HUES48 (cell line): ENCODE measurements around the gene MYO18A.
A peak's percentile ranks its signal among the peaks of the same experiment; 100 is the strongest.
"Not testable (repeated sequence)": the region's sequence is repeated elsewhere in the genome, so short reads cannot be mapped to it uniquely, and the experiment has no call there.

ENCODE experiments used
- H3K27ac ChIP-seq: one replicate; pipeline ENCODE4 v1.7.0; 2013; ENCODE audit warnings: low read depth, low read length, inconsistent platforms
- H3K27me3 ChIP-seq: 2 replicates; pipeline ENCODE4 v1.6.1; 2013; ENCODE audit warnings: mild to moderate bottlenecking, low read length; ENCODE audit not compliant: control insufficient read depth, insufficient read depth
- H3K36me3 ChIP-seq: 2 replicates; pipeline ENCODE4 v1.6.1; 2013; ENCODE audit warnings: low read length; ENCODE audit not compliant: control insufficient read depth, insufficient read depth
- H3K4me1 ChIP-seq: 2 replicates; pipeline ENCODE4 v1.6.1; 2013; ENCODE audit warnings: mild to moderate bottlenecking, low read length; ENCODE audit not compliant: control insufficient read depth, insufficient read depth
- H3K4me3 ChIP-seq: 2 replicates; pipeline ENCODE4 v1.5.1; 2013; ENCODE audit warnings: mild to moderate bottlenecking, low read depth, low read length
- H3K9ac ChIP-seq: 2 replicates; pipeline ENCODE4 v1.6.1; 2013; ENCODE audit warnings: mild to moderate bottlenecking, low read depth, low read length, moderate library complexity
- H3K9me3 ChIP-seq: 2 replicates; pipeline ENCODE4 v1.6.1; 2013; ENCODE audit warnings: low read length; ENCODE audit not compliant: control insufficient read depth, insufficient read depth

MYO18A gene

DNA sequence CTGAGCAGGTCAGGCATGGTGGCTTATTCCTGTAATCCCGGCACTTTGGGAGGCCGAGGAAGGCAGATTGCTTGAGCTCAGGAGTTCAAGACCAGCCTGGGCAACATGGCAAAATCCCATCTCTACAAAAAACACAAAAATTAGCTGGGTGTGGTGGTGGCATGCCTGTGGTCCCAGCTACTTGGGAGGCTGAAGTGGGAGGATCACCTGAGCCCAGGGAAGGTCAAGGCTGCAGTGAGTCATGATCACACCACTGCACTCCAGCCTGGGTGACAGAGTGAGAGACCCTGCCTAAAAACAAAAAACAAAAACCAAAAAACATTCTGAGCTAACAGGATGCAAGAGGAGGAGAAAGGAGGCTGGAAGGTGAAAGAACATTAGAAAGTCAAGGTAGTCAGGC, 33.0 kb downstream of the MYO18A start:
- not testable (repeated sequence) for H3K27ac ChIP-seq, H3K4me3 ChIP-seq, H3K9ac ChIP-seq, H3K27me3 ChIP-seq, H3K9me3 ChIP-seq, H3K36me3 ChIP-seq
- peaks cover 25% of the 10 kb centered on the region for H3K4me1 ChIP-seq

- Histone ChIP-seq H3K27ac (no peak overlapping the region), H3K36me3 (no peaks in the 10 kb centered on the region), H3K4me3 (no peak overlapping the region), H3K4me1 (peaks cover 21% of the 10 kb centered on the region), H3K9me3 (no peaks in the 10 kb centered on the region), H3K27me3 (no peaks in the 10 kb centered on the region), H3K9ac (no peak overlapping the region)
These were observed 33.7 kb downstream of the MYO18A start for GRCh38 chr17:29146369-29146972.

- no peak overlapping the region for H3K9ac ChIP-seq
- H3K4me1 ChIP-seq, result peaks cover 30% of the 10 kb centered on the region
- no peak overlapping the region for H3K27ac ChIP-seq
- no peaks in the 10 kb centered on the region for H3K9me3 ChIP-seq
- H3K4me3 ChIP-seq, result no peak overlapping the region
- no peaks in the 10 kb centered on the region for H3K36me3 ChIP-seq
- no peaks in the 10 kb centered on the region for H3K27me3 ChIP-seq
These were observed 34.7 kb downstream of the MYO18A start for GRCh38 chr17:29145289-29146073.

- Histone ChIP-seq H3K9me3 (no peaks in the 10 kb centered on the region), H3K4me1 (peaks cover 33% of the 10 kb centered on the region), H3K27me3 (no peaks in the 10 kb centered on the region), H3K4me3 (no peak overlapping the region), H3K9ac (no peak overlapping the region), H3K27ac (no peak overlapping the region), H3K36me3 (no peaks in the 10 kb centered on the region)
These were observed 36.3 kb downstream of the MYO18A start for GRCh38 chr17:29143894-29144293.

DNA sequence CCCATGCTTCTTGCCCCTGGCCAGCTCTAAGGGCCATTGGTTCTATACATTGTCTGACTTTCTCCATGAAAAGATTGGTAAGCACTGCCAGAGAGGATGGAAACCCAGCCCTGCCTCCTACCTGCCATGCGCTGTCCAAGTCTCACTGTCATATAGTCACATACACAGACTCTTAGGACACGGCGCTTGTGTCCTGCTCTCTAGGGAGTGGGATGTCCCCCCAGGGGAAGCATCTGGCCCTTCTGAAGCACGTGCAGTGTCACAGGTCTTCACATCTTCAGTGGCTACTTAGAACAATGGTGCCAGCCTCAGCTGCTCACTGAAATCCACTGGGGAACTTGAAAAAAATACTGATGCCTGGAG, 38.7 kb downstream of the MYO18A start:
- no peaks in the 10 kb centered on the region for H3K27me3 ChIP-seq
- peak overlapping the region; percentile 50 for H3K27ac ChIP-seq
- no peaks in the 10 kb centered on the region for H3K36me3 ChIP-seq
- no peak overlapping the region for H3K4me3 ChIP-seq
- no peak overlapping the region for H3K9ac ChIP-seq
- H3K9me3 ChIP-seq, result no peaks in the 10 kb centered on the region
- H3K4me1 ChIP-seq, result peaks cover 31% of the 10 kb centered on the region

GRCh38 chr17:29140631-29141513, 39.3 kb downstream of the MYO18A start:
- H3K27me3 ChIP-seq, result no peaks in the 10 kb centered on the region
- H3K27ac ChIP-seq, result peak overlapping the region; percentile 50
- H3K4me1 ChIP-seq, result peaks cover 31% of the 10 kb centered on the region
- no peak overlapping the region for H3K9ac ChIP-seq
- H3K4me3 ChIP-seq, result no peak overlapping the region
- H3K9me3 ChIP-seq, result no peaks in the 10 kb centered on the region
- H3K36me3 ChIP-seq, result no peaks in the 10 kb centered on the region

DNA sequence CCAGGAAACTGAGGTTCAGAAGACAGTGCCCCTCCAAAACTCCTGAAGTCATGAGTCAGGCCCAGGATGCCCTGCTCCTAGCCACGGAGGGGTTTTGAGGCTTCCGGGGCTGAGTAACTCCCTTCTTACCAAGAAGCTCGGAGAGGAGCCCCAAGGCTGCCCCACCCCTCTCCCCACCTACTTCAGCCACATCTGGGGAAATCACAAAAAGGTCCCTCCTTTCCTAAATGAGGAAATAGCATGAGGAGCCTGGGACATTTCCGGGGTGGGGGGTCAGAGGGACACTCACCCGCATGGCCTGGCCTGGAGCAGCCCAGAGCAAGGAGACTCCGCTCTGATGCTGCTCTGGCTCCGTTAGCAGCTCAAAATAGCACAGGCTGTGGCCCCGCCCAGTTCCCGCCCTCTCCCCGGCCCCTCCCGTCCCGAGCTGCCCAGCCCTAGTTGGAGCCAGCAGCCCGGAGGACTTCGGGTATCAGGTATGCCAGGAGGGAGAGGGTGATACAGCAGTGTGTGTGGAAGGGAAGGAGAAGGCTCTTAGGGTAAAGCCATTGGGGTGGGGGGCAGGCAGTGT, 40.1 kb downstream of the MYO18A start:
- H3K9ac ChIP-seq, result no peak overlapping the region
- no peaks in the 10 kb centered on the region for H3K36me3 ChIP-seq
- H3K9me3 ChIP-seq, result no peaks in the 10 kb centered on the region
- no peak overlapping the region for H3K27ac ChIP-seq
- H3K27me3 ChIP-seq, result no peaks in the 10 kb centered on the region
- peaks cover 27% of the 10 kb centered on the region for H3K4me1 ChIP-seq
- no peak overlapping the region for H3K4me3 ChIP-seq

DNA sequence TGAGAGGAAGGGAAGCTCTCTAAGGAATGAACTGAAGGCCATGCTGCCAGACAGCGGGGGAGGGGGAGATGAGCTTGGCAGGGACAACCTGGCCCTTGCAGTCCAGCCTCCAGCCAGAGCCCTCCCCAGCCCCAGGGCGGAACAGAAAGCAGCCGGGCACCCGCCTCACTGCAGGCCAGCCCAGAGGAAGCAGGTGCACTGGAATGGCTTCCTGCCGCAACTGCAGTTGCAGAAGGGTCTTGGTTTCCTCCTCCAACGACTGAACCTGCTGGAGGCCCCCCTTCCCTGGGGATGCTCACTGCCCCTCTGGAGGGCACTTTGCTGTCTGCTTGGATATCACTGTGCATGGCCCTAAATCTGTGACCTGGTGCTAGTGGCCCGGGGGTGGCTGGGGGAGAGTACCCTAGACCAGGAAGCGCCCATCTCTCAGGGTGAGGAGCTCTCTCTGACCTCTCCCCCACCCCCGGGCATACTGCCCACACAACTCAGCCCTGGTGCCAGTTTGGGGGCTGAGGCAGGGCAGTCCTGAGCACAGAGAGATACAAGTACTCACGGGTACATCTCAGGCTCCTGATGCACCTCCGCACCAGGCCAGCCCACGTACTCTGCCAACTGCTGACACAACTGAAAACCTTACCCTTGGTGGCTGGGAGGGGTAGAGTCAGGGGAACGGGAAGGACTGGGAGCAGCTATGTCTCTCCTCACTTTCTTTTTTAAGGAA, 41.1 kb downstream of the MYO18A start:
- Histone ChIP-seq H3K4me1 (peaks cover 25% of the 10 kb centered on the region), H3K27ac (no peak overlapping the region), H3K9ac (no peak overlapping the region), H3K9me3 (no peaks in the 10 kb centered on the region), H3K4me3 (no peak overlapping the region), H3K27me3 (no peaks in the 10 kb centered on the region), H3K36me3 (no peaks in the 10 kb centered on the region)

DNA sequence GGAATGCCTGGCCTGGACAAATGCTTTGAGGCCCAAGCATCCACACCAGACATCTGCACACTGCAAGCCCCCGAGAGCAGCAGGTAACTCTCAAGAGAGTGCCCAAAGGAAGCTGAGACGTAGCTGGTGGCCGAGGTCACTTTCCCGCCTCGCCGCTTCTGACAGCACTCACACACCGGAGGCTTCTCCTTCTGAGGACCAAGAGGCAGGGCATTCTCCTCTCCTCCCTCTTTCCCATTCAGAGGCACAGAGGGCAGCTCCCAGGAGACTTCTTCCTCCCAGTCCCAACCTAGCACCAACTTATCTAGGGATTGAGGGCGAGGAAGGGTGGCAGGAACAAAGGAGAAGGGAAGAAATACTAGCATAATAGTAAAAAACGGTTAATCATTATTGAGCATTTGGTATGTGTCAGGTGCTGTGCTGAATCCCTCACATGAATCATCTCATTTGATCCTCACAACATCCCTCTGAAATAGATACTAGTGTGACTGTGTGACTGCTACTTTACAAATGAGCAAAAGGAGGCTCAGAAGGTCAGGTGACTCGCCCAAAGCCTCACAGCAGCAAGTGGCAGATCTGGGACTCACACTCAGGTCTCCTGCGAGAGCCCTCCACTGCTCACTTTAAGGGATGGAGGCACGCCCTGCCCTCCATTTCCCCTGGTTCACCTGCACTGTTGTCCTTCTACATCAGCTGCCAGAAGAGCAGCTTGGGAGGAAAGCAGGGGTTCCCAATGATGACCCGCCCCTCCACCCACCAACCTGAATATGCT, 41.8 kb downstream of the MYO18A start:
- no peaks in the 10 kb centered on the region for H3K9me3 ChIP-seq
- no peak overlapping the region for H3K4me3 ChIP-seq
- H3K27ac ChIP-seq, result no peak overlapping the region
- no peaks in the 10 kb centered on the region for H3K36me3 ChIP-seq
- H3K27me3 ChIP-seq, result no peaks in the 10 kb centered on the region
- peaks cover 30% of the 10 kb centered on the region for H3K4me1 ChIP-seq
- no peak overlapping the region for H3K9ac ChIP-seq
